HepG2 (cell line): ENCODE data around the gene TNNT1. TPM values are rescaled to one million over a fixed set of nuclear protein-coding genes. Genes with fewer than 3 reads are reported as not detected.

Experiments
- ATAC-seq: fragments of 200-7000 bp; cut with Tn5 transposase; 3 replicates; pipeline ENCODE4 v1.9.1; 2020; ENCODE audit warnings: mild to moderate bottlenecking, moderate library complexity
- BruUV-seq: library from RNA; stranded (reverse); fragments of 400-500 nt; replicated peaks from 2 replicates; lab custom pipeline; 2021; lab: Mats Ljungman, UMichigan
- CTCF ChIA-PET: fragments of 300-600 bp; formaldehyde crosslinking; extraction: SDS; loops from one replicate; lab custom pipeline; 2021; ENCODE audit warnings: low total read pairs, inconsistent platforms, low intra/inter-chr PET ratio; lab: Yijun Ruan, JAX
- POLR2A ChIA-PET: fragments of 350-600 bp; sonication (Branson Sonifier 250); formaldehyde crosslinking; loops from one replicate; lab custom pipeline; 2020; ENCODE audit warnings: antibody characterized with exemption, inconsistent platforms; lab: Yijun Ruan, JAX
- DNase-seq: peaks from one replicate; pipeline ENCODE4 v3.0.0-alpha.2; 2015; ENCODE audit warnings: low spot score
- FAIRE-seq: peaks from 3 replicates; lab custom pipeline; 2011; peaks lifted over from hg19 to GRCh38; lab: Jason Lieb, UNC
- H2AFZ ChIP-seq: one replicate; pipeline ENCODE4 v1.6.1; 2011; ENCODE audit warnings: low read length, inconsistent platforms
- H3K27ac ChIP-seq: fragments of 300-600 bp; 3 replicates; pipeline ENCODE4 v1.8.0; 2011; ENCODE audit warnings: mixed run types, mild to moderate bottlenecking, mixed read lengths, low read length, inconsistent platforms; ENCODE audit not compliant: insufficient read depth; ENCODE audit errors: extremely low read length
- H3K27me3 ChIP-seq, 2 experiments: fragments of 200-600 bp in 1 of 2; 2 replicates in 1 of 2; 3 replicates in 1 of 2; pipeline versions ENCODE4 v1.6.0 to v1.8.0; 2011; ENCODE audit warnings: low read length in 2 of 2, mild to moderate bottlenecking in 2 of 2, moderate library complexity in 2 of 2, inconsistent platforms in 1 of 2; ENCODE audit not compliant: insufficient read depth in 2 of 2, control insufficient read depth in 1 of 2
- H3K36me3 ChIP-seq, 2 experiments: fragments of 200-600 bp in 1 of 2; replicated peaks in 1 of 2; 2 replicates in 1 of 2; 3 replicates in 1 of 2; pipeline versions ENCODE4 v1.5.1 to v1.8.0; 2011; ENCODE audit warnings: low read length in 2 of 2, inconsistent platforms in 1 of 2; ENCODE audit not compliant: insufficient read depth in 2 of 2, control insufficient read depth in 1 of 2
- H3K4me1 ChIP-seq: 2 replicates; pipeline ENCODE4 v1.5.1; 2012; ENCODE audit warnings: low read length, inconsistent platforms; ENCODE audit not compliant: insufficient read depth
- H3K4me2 ChIP-seq: 2 replicates; pipeline ENCODE4 v1.6.0; 2011; ENCODE audit warnings: low read depth, low read length, inconsistent platforms
- H3K4me3 ChIP-seq, 3 experiments: fragments of 200-600 bp in 1 of 3; sonication (generic), shearing (Covaris generic) in 1 of 3; replicated peaks in 1 of 3; 2 replicates each; pipeline ENCODE4 v1.5.1; 2011 to 2016; ENCODE audit warnings: low read length in 3 of 3, inconsistent platforms in 2 of 3, low read depth in 2 of 3, mild to moderate bottlenecking in 2 of 3, control low read depth in 1 of 3, mixed read lengths in 1 of 3; ENCODE audit not compliant: insufficient read depth in 1 of 3
- H3K79me2 ChIP-seq: one replicate; pipeline ENCODE4 v1.6.1; 2011; ENCODE audit warnings: low read length, inconsistent platforms; ENCODE audit not compliant: insufficient read depth
- H3K9ac ChIP-seq: 2 replicates; pipeline ENCODE4 v1.6.0; 2011; ENCODE audit warnings: mild to moderate bottlenecking, low read depth, low read length, inconsistent platforms; ENCODE audit not compliant: insufficient read depth
- H3K9me3 ChIP-seq: 2 replicates; pipeline ENCODE4 v1.5.1; 2012; ENCODE audit warnings: mild to moderate bottlenecking, low read length
- H4K20me1 ChIP-seq: 2 replicates; pipeline ENCODE4 v1.6.0; 2011; ENCODE audit warnings: inconsistent platforms, mild to moderate bottlenecking, low read length, moderate library complexity; ENCODE audit not compliant: insufficient read depth
- ATF5 ChIP-seq: sonication (generic); formaldehyde crosslinking; IDR thresholded peaks from 2 replicates; pipeline ENCODE4 v1.4.0; 2020; ENCODE audit warnings: mild to moderate bottlenecking, low read depth, missing genetic modification reagents
- MEIS2 ChIP-seq: sonication (generic); formaldehyde crosslinking; IDR thresholded peaks from 2 replicates; pipeline ENCODE4 v1.9.0; 2021; ENCODE audit warnings: mild to moderate bottlenecking, missing genetic modification reagents
- PHF8 ChIP-seq: sonication (generic); formaldehyde crosslinking; IDR thresholded peaks from 2 replicates; pipeline ENCODE4 v1.5.0; 2020; ENCODE audit warnings: missing genetic modification reagents
- POGZ ChIP-seq: sonication (generic); formaldehyde crosslinking; IDR thresholded peaks from 2 replicates; pipeline ENCODE4 v1.4.0; 2020; ENCODE audit warnings: mild to moderate bottlenecking, missing genetic modification reagents
- STAG1 ChIP-seq: sonication (generic); formaldehyde crosslinking; IDR thresholded peaks from 2 replicates; pipeline ENCODE4 v1.4.0; 2020; ENCODE audit warnings: missing genetic modification reagents
- YEATS2 ChIP-seq: sonication (generic); formaldehyde crosslinking; IDR thresholded peaks from 2 replicates; pipeline ENCODE4 v1.4.0; 2020; ENCODE audit warnings: missing genetic modification reagents, borderline replicate concordance
- ZBTB7B ChIP-seq: sonication (generic); formaldehyde crosslinking; IDR thresholded peaks from 2 replicates; pipeline ENCODE4 v1.4.0; 2020; ENCODE audit warnings: missing genetic modification reagents
- ZFP90 ChIP-seq: sonication (generic); formaldehyde crosslinking; IDR thresholded peaks from 2 replicates; pipeline ENCODE4 v1.8.0; 2022; ENCODE audit warnings: missing genetic modification reagents, mild to moderate bottlenecking, inconsistent platforms, borderline replicate concordance
- ZNF574 ChIP-seq: sonication (generic); formaldehyde crosslinking; IDR thresholded peaks from 2 replicates; pipeline ENCODE4 v1.4.0; 2020; ENCODE audit warnings: missing genetic modification reagents
- ZNF580 ChIP-seq: IDR thresholded peaks from 2 replicates; pipeline ENCODE4 v1.6.1; 2016; ENCODE audit warnings: low read depth, borderline replicate concordance
- ZNF670 ChIP-seq: sonication (generic); formaldehyde crosslinking; IDR thresholded peaks from 2 replicates; pipeline ENCODE4 v1.8.0; 2022; ENCODE audit warnings: mild to moderate bottlenecking, missing genetic modification reagents, borderline replicate concordance
- ZNF687 ChIP-seq: sonication (generic); formaldehyde crosslinking; IDR thresholded peaks from 2 replicates; pipeline ENCODE4 v1.5.1; 2020; ENCODE audit warnings: mild to moderate bottlenecking, missing genetic modification reagents, moderate library complexity
- ZNF691 ChIP-seq: sonication (generic); formaldehyde crosslinking; IDR thresholded peaks from 2 replicates; pipeline ENCODE4 v1.4.0; 2020; ENCODE audit warnings: missing genetic modification reagents, low read depth, mild to moderate bottlenecking, borderline replicate concordance
- WGBS: methylation state at CpG from one replicate; pipeline ENCODE4 v1.1.6; 2017; ENCODE audit warnings: low lambda C conversion rate; 5-methylcytosine and 5-hydroxymethylcytosine counted together
- in situ Hi-C: cut with HindIII; loops from 2 replicates; pipeline ENCODE4 v1.10.0; 2017; ENCODE audit warnings: low pct_unique_long_range_greater_than_20kb; ENCODE audit not compliant: extremely low pct_ligation_motif_present
- intact Hi-C: fragments of 100-400 bp; cut with micrococcal nuclease; formaldehyde crosslinking; loops from one replicate; pipeline ENCODE4 v1.10.0; 2022; ENCODE audit not compliant: unreplicated experiment
- polyA plus RNA-seq, 8 experiments: library from polyadenylated mRNA; depleted of rRNA in 3 of 8; stranded (reverse) in 7 of 8; unstranded in 1 of 8; fragments of >200 nt; fragmentation: Illumina TruSeq in 4 of 8; extraction: Trizol in 4 of 8; gene quantifications; 2 replicates each; pipeline versions ENCODE4 v1.2.1 to v1.2.3, GENCODE V29; 2011 to 2016; ENCODE audit warnings: low read depth in 4 of 8, missing spikeins in 1 of 8, mixed read lengths in 1 of 8; ENCODE audit not compliant: insufficient read depth in 1 of 8
- total RNA-seq, 5 experiments: library from RNA; depleted of rRNA; stranded (reverse); fragments of >200 nt; fragmentation: Illumina TruSeq; extraction: Trizol; gene quantifications; 2 replicates each; pipeline ENCODE4 v1.2.3, GENCODE V29; 2016; ENCODE audit warnings: low read depth in 1 of 5

Gene TNNT1
- total and polyA plus RNA-seq, 2 of the 13 experiments (the other 11 are each of a cell fraction or from before 2014, with no cell fraction given), result 1.3 to 2.4 TPM

- Histone ChIP-seq H3K4me3 (peak overlapping the region; percentile 50 to 78 (median 63); a peak in 5 of 6 replicates), H3K36me3 (no peaks in the 10 kb centered on the region), H3K4me2 (peak overlapping the region; percentile 80), H3K79me2 (no peaks in the 10 kb centered on the region), H3K27ac (no peak overlapping the region), H3K4me1 (peaks cover 8% of the 10 kb centered on the region), H3K27me3 (peaks cover 0 to 7% of the 10 kb centered on the region in 2 experiments; a peak in 1 of 5 replicates), H3K9ac (no peak overlapping the region), H3K9me3 (no peaks in the 10 kb centered on the region), H4K20me1 (no peaks in the 10 kb centered on the region), H2AFZ (no peak overlapping the region)
- intact Hi-C loops (no loop called here), in situ Hi-C loops (no loop called here)
- DNase-seq, result peak; percentile 85
- FAIRE-seq, result peak; percentile 83
- 2% methylated on average over 16 of the region's 34 CpGs for WGBS
- peak; percentile 88 for ATAC-seq
- BruUV-seq, result no TSS peak
- ChIA-PET POLR2A (interaction anchor here (1.2 to 3.3 kb wide), 4 partner anchors 41 to 241 kb away, joined by 3 to 16 read pairs (median 6); partner anchors contain the start of genes KMT5C and UBE2S), CTCF (interaction anchor here (1.5 kb wide), 1 partner anchor 25 kb away, joined by 4 read pairs; no protein-coding TSS in a partner anchor)
- TF ChIP-seq STAG1 (CRISPR knock-in tag), result peak; percentile 31; the same call in 1 of the 2 replicates
- TF ChIP-seq ZBTB7B (CRISPR knock-in tag), result peak; percentile 76
- no peak for TF ChIP-seq ATF5 (CRISPR knock-in tag)
- TF ChIP-seq ZFP90 (CRISPR knock-in tag), result 0 out of 2 replicates have a peak, but pooled peaks have one; percentile 38
- TF ChIP-seq ZNF580 (CRISPR knock-in tag), result 0 out of 2 replicates have a peak, but pooled peaks have one; percentile 14
- TF ChIP-seq PHF8 (CRISPR knock-in tag), result peak; percentile 33; the same call in 1 of the 2 replicates
- TF ChIP-seq ZNF670 (CRISPR knock-in tag), result no peak
- peak; percentile 93 for TF ChIP-seq ZNF574 (CRISPR knock-in tag)
- TF ChIP-seq POGZ (CRISPR knock-in tag), result 0 out of 2 replicates have a peak, but pooled peaks have one; percentile 17
- TF ChIP-seq ZNF691 (CRISPR knock-in tag), result 0 out of 2 replicates have a peak, but pooled peaks have one; percentile 55
- TF ChIP-seq ZNF687 (CRISPR knock-in tag), result peak; percentile 61
- no peak for TF ChIP-seq YEATS2 (CRISPR knock-in tag)
- TF ChIP-seq MEIS2, result 0 out of 2 replicates have a peak, but pooled peaks have one; percentile 39
Measured at GRCh38 chr19:55165952-55166529, 17.0 kb upstream of the TNNT1 start.
